ENCODE results near the gene RXFP2. TPM values are rescaled to one million over a fixed set of nuclear protein-coding genes. Genes with fewer than 3 reads are reported as not detected.

RXFP2 gene
- total RNA-seq (not detected in 2 replicates), polyA plus RNA-seq (not detected in 2 replicates), polyA minus RNA-seq (not detected in 2 replicates), Bru-seq, nascent RNA (not detected), BruChase-seq, experiment 1, labeled RNA remaining after a 6-hour chase (percentile 2 among the genes with signal in this experiment), BruChase-seq, experiment 2, labeled RNA remaining after a 2-hour chase (percentile 3 among the genes with signal in this experiment)
- polyA plus RNA-seq (2011; cell fraction: cytosol; rRNA removed) = not detected in 2 replicates
- not detected in 2 replicates for polyA plus RNA-seq (2011; cell fraction: nucleus; rRNA removed)
- polyA plus RNA-seq (2012) = not detected in 2 replicates
- not detected for polyA minus RNA-seq (2011; cell fraction: cytosol; rRNA and poly(A)+ RNA removed)
- not detected in 2 replicates for polyA minus RNA-seq (2011; cell fraction: nucleus; rRNA and poly(A)+ RNA removed)
- long read RNA-seq = 0 reads

- H3K9me3 ChIP-seq (replicated peaks; ENCODE audit: control insufficient read depth, insufficient read depth, low read length) = no peaks in the 10 kb centered on the region
- H4K20me1 ChIP-seq (replicated peaks; ENCODE audit: control insufficient read depth, extremely low read depth, insufficient read depth, low read length) = no peaks in the 10 kb centered on the region
- no peak for FAIRE-seq
- no peak within 1 kb of the TSS for H3K27ac ChIP-seq (ENCODE audit: insufficient read depth, low read depth, low read length)
- POLR2A ChIA-PET = no interaction called here
- H3K9me1 ChIP-seq (replicated peaks; ENCODE audit: control insufficient read depth, extremely low read depth, insufficient read depth, low read length) = no peaks in the 10 kb centered on the region
- H3K4me3 ChIP-seq (replicated peaks in 1 of 3; ENCODE audit: insufficient read depth in 1 of 3, low read depth in 1 of 3, low read length in 3 of 3) = no peak within 1 kb of the TSS
- CTCF ChIA-PET = interaction anchor here (1.0 to 9.6 kb wide), 3 partner anchors 203 to 315 kb away, joined by 3 to 244 read pairs (median 4); no protein-coding TSS in a partner anchor
- no peaks in the 10 kb centered on the region for H3K79me2 ChIP-seq (ENCODE audit: control insufficient read depth, insufficient read depth, low read length)
- no peak within 1 kb of the TSS for H3K9ac ChIP-seq (replicated peaks; ENCODE audit: extremely low read depth, insufficient read depth, low read length)
- H3K4me2 ChIP-seq (ENCODE audit: insufficient read depth, low read length) = no peak within 1 kb of the TSS
- no peaks in the 10 kb centered on the region for H3K36me3 ChIP-seq (ENCODE audit: control insufficient read depth in 2 of 2, extremely low read depth in 1 of 2, insufficient read depth in 2 of 2, low read length in 2 of 2)
- intact Hi-C loops (cut with micrococcal nuclease) (no loop called here), dilution Hi-C loops (cut with MboI; ENCODE audit: extremely low pct_ligation_motif_present, low sequenced_read_pairs) (no loop called here)
- H2AFZ ChIP-seq (ENCODE audit: low read depth, low read length) = no peak within 1 kb of the TSS
- TF ChIP-seq FOS (IDR thresholded peaks at IDR 0.05; ENCODE audit: borderline replicate concordance, insufficient read depth, low read length) (no peak), POLR2AphosphoS5 (IDR thresholded peaks at IDR 0.05; ENCODE audit: insufficient read depth, low read depth, low read length) (no peak), GATA2 (IDR thresholded peaks at IDR 0.05; ENCODE audit: insufficient read depth, insufficient read length, low read depth, low read length) (no peak), MYC (IDR thresholded peaks at IDR 0.05; ENCODE audit: low read depth, low read length) (no peak), EZH2 (IDR thresholded peaks at IDR 0.05; ENCODE audit: borderline replicate concordance, low read depth, low read length, severe bottlenecking) (no peak), JUN (IDR thresholded peaks at IDR 0.05; ENCODE audit: borderline replicate concordance, insufficient read depth, insufficient read length, low read depth) (no peak), MAX (IDR thresholded peaks at IDR 0.05; ENCODE audit: insufficient read depth, insufficient read length) (no peak), CTCF (IDR thresholded peaks at IDR 0.05; ENCODE audit: extremely low read depth in 1 of 2, insufficient read depth in 1 of 2, low read depth in 1 of 2, low read length in 2 of 2) (no peak), POLR2A (IDR thresholded peaks at IDR 0.05; ENCODE audit: low read depth, low read length) (no peak)
- DNase-seq (ENCODE audit: low read depth, low spot score) = no peak
- no TSS peak for BruUV-seq (replicated peaks)
- H3K4me1 ChIP-seq (ENCODE audit: control insufficient read depth, extremely low read depth, insufficient read depth, low read length) = no peaks in the 10 kb centered on the region
- no peaks in the 10 kb centered on the region for H3K27me3 ChIP-seq (ENCODE audit: control insufficient read depth in 2 of 2, insufficient read depth in 2 of 2, low read length in 2 of 2)
Measured at GRCh38 chr13:31739226-31739625, at the start of gene RXFP2. Gene RXFP2, plus strand, starts transcription at chr13:31739526. Its CDS starts 87 bp downstream, at chr13:31739613.

Measured in endothelial cell of umbilical vein (primary cell).